ENCODE data around the gene APOE.

- TF ChIP-seq NFRKB (IDR thresholded peaks at IDR 0.05) (no peak), PKNOX1 (IDR thresholded peaks at IDR 0.05) (no peak; the same call in 1 of the 2 replicates), LEF1 (IDR thresholded peaks at IDR 0.05; ENCODE audit: borderline replicate concordance) (no peak), ZNF384 (IDR thresholded peaks at IDR 0.05) (no peak), FOXK2 (IDR thresholded peaks at IDR 0.05) (no peak), TARDBP (IDR thresholded peaks at IDR 0.05) (no peak), BHLHE40 (IDR thresholded peaks at IDR 0.05; ENCODE audit: borderline replicate concordance) (no peak), FOXA1 (IDR thresholded peaks at IDR 0.05) (no peak), FOXM1 (IDR thresholded peaks at IDR 0.05; ENCODE audit: borderline replicate concordance) (no peak), SP1 (IDR thresholded peaks at IDR 0.05) (no peak), ARNT (IDR thresholded peaks at IDR 0.05) (no peak), HDGF (IDR thresholded peaks at IDR 0.05; ENCODE audit: borderline replicate concordance) (no peak)
Measured at GRCh38 chr19:44889830-44890365, 15.7 kb upstream of the APOE start.
